NCI-H82 treated with DMSO at 0.1 percent for 48 hours (cell line): Measurements from ENCODE around the gene ASIC2.

Experiments used
- DNase-seq: peaks from one replicate; lab custom pipeline; 2025; ENCODE audit not compliant: unreplicated experiment; lab: John Stamatoyannopoulos, UW

The ASIC2 gene

DNA sequence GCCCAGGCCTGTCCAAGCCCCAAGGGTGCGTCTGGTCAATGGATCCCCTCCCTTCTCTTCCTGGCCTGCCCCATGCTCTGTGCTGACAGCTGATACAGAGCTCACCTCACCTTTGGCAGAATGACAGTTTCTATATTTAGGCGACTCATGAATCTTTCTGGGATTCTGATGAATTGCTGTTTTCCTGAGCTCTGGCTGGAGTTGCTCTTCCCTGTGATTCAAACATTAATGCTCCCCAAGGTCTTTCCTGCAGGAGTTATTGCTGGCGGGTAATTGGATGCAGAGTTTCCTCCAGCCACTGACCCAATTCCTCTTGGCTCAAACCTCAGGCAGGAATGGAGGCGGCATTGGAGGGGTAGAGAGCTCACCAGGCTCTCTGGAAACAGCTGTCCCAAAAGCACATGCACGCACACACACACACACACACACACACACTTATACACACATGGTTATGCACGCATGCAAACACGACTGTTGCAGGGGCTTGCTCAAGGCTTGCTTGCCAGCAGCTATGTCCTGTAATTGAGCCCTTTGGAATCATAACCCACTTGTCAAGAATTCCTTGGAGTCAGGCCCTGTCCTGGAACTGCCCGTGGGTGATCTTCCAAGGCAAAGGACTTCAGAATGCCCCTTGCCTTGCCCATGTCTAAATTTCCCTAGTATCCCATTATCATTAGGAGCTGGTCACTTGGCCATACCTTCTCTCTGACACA lies 128.8 kb downstream of the ASIC2 start:
- DNase-seq: no peak

DNA sequence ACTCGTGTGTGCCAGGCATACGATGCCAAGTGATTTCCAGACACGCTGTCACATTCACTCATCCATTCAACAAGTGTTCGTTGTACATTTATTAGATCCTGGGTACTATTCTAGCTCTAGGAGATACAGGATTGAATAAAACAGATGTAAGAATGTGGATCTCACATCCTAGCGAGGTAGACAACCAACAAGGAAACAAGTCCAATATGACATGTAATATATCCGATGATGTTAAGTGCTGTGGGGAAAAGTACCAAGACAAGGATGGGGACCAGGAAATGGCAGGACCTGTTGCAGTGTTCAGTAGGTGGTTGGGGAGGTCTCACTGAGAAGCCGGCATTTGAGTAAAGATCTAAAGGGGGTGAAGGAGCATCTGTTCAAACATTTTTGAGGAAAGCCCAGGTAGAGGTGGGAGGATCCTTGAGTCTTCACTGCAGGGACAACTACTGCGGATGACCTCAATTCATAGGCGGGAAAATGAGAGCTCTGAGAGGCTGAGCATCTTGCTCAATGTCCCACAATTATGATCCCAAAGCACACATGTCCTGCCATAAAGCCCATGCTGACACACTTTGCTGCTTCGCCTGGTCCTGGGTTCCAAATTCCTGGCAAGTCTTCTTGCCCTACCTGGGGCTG lies 129.4 kb downstream of the ASIC2 start:
- no peak for DNase-seq

- DNase-seq: no peak
Observed at GRCh38 chr17:33154869-33155455, 138.1 kb downstream of the ASIC2 start.

GRCh38 chr17:33152783-33153182 lies 140.3 kb downstream of the ASIC2 start:
- DNase-seq: no peak

- DNase-seq: no peak
Observed at GRCh38 chr17:33151565-33151964, 141.5 kb downstream of the ASIC2 start.

DNA sequence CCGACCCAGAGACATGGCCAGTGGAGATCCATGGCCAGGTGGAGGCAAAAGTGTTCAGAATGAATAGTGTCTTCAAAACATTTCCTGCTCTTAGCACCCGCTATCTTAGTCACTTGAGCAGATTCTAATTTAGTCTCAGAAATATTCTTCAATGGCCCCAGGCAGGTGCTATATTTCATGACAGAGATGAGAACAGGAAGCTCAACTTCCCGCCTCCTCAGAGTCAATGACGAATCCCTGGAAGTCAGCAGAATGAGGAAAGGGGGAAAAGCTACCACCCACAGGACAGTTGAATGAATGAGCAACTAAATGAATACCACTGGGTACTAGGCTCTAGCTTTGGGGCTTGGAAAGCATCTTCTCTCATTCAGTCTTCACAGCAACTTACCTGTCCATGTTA lies 147.2 kb downstream of the ASIC2 start:
- DNase-seq: no peak

- DNase-seq: no peak
Observed at GRCh38 chr17:33144837-33145236, 148.3 kb downstream of the ASIC2 start.

- no peak for DNase-seq
Observed at GRCh38 chr17:33142705-33143299, 150.3 kb downstream of the ASIC2 start.

DNA sequence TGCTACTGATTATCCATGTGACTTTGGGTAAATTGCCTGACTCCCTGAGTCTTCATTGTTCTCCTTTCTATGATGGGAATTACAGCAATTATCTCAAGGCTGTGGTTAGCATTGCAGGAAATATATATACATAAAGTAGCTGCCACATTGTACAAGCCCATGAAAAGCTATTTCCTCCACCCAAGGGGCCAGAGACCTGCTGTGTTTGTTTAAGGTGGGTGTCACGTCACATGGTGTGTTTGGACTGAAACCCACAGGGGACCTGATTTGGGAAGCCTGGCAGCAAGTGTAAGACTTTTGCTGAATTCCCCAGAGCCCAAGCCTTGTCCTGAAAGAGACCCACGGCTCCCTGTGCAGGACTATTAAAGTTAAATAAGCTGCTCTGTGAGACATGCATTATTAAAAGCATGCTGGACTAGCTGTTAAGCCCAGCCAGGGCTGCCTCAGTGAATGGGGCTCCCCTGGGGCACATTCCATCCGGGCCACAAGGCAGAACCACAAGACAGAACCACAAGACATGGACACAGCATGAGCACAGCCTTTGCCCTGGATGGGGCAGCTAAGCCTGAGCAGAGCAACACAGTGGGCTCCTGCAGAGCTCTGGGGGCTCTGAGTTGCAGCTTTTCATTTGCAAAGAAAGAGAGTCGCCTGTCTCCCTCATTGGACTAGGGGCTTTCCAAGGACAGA lies 152.5 kb downstream of the ASIC2 start:
- DNase-seq: no peak

DNA sequence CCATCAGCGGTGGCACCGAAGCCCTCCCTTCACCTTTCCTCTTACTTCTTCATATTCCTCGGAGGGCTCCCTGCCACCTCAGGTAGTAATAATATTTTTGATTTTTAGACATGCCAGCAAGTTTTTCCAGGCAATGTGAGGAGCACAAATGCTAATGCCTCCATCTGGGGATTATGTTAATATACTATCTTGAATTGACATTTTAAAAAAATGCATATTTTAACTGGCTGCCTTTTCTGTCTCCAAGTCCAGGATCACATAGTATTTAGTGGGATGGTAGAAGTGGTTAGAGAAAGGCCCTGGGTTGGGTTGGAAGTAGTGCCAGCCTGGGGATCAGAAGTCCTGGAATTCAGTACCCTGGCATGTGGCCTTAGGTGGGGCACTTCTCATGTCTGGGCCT lies 154.5 kb downstream of the ASIC2 start:
- DNase-seq: no peak

DNA sequence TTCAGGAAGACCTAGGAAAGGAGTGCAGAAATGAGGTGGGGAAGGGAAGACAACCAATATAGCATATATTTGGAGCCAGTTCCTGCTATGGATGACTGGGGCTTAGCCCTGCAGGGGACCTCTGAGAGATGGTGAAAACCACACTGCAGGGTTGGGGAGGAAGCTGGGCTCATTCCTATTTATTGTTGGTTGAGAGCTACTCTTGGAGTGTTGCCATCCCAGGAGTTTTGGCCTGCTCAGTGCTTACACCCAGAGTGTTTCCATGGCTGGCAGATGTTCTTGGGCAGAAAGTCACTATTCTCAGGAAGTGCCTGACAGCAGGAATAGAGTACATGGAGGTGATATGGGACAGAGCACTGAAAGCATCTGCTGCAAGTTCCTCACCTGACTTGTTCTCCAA lies 155.7 kb downstream of the ASIC2 start:
- no peak for DNase-seq

GRCh38 chr17:33135691-33136090 lies 157.4 kb downstream of the ASIC2 start:
- DNase-seq: no peak

- no peak for DNase-seq
Observed at GRCh38 chr17:33131620-33132019, 161.5 kb downstream of the ASIC2 start.

DNA sequence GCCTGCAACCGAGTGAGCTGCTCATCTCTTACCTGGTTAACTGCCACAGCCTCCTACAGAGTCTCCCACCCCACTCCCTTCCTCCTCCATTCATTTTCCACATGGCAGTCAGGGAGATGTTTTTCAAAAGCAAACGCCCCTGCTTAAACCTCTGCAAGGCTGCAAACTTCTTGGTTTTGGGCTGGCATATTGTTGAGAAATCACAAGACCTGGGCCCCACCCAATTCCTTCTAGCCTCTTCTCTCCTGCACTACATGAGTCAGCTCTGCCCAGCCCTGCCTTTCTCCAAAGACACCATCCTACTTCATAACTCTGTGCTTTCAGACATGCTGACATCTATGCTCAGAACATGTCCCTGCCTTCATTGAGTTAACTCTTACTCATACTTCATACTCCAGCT lies 165.4 kb downstream of the ASIC2 start:
- no peak for DNase-seq

GRCh38 chr17:33126086-33126485 lies 167.0 kb downstream of the ASIC2 start:
- DNase-seq: no peak

DNA sequence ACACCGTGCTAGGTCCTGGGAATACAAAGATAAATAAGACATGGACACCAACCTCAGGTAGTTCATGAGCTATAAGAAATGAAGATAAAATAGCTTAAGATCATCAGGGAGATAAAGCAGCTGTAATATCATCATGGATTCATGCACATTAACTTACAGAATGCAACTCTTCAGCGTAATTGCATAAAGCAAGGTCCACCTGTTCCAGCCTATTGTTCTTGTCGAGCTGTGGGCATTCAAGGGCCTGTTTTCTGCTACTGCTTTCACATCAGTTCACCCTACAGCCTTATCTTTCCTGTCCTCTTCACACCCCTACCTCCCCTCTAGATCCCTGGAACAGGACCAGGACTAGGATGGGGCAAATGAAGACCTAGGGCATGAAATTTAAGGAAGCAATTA lies 167.5 kb downstream of the ASIC2 start:
- DNase-seq: no peak

DNA sequence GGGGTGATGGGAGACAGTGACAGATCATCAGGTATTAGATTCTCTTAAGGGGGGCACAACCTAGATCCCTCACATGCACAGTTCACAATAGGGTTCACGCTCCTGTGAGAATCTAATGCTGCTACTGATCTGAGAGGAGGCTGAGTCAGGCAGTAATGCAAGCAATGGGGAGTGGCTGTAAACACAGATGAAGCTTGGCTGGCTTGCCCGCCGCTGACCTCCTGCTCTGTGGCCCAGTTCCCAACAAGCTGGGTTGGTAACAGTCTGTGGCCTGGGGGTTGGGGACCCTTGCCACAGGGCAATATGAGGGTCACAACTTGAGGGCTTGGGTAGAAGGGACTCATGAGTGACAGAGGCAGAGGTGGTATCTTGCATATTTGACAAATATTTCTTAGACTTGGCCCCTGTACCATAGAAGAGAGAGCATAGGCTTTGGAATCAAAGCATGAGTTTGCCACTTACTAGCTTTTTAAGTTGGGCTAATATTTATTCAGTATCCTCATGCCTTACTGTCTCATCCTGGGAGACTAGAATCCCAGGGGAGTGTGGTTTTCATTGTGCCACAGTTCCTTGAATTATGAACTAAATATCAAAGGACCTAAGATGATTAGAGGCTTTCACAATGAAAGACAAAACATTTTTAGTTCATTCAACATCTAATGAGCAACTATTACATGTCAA lies 168.1 kb downstream of the ASIC2 start:
- no peak for DNase-seq

GRCh38 chr17:33124185-33124584 lies 168.9 kb downstream of the ASIC2 start:
- no peak for DNase-seq

- no peak for DNase-seq
Observed at GRCh38 chr17:33121756-33122155, 171.3 kb downstream of the ASIC2 start.

GRCh38 chr17:33121272-33121671 lies 171.8 kb downstream of the ASIC2 start:
- no peak for DNase-seq

DNA sequence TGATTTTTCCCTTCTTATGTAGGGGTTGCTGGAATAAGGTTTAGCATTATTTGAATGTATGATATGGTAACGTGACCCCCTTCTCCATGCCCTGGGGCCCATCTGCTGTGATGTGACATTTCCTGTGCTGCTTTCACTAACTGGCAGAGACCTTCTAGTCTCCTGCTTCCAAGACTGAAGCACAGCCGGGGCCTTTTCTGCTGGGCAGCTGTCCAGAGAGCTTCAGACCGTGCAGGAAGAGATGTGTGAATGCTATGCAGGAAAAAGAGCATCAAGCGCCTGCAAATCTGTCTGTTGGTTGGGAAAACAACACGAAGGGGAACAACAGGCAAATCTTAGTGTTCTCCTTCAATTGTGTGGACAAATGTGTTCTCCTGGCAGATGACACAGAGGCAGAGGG lies 173.0 kb downstream of the ASIC2 start:
- no peak for DNase-seq
